ENCODE measurements around the gene COX4I2.
"Not testable (repeated sequence)": the region's sequence is repeated elsewhere in the genome, so short reads cannot be mapped to it uniquely, and the experiment has no call there.

Gene COX4I2

GRCh38 chr20:31637660-31638059, at the start of gene COX4I2:
Gene COX4I2 (plus strand): TSS chr20:31637912. CDS start chr20:31639018, 1,106 bp downstream.
- DNase-seq: no peak
- intact Hi-C loops (cut with DNase I): no loop called here

DNA sequence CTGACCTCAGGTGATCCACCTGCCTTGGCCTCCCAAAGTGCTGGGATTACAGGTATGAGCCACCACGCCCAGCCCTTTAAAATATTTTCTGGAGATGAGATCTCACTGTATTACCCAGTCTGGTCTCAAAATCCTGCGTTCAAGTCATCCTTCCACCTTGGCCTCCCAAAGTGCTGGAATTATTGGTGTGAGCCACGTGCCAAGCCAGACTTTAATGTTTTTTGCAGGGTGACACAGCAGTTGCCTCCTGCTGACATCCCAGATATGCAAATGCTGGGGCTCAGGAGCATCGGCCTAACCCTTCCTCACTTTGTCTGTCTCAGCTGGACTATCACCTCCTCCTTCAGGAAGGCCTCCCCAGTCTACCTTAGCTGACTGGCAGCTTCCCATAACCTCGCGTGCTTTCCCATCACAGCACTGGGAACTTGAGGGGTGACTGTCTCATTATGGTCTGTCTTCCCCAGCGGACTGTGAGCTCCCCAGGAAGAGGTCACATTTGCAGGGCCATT, 46.9 kb upstream of the COX4I2 start:
- intact Hi-C loops (cut with DNase I): no loop called here
- DNase-seq: no peak

DNA sequence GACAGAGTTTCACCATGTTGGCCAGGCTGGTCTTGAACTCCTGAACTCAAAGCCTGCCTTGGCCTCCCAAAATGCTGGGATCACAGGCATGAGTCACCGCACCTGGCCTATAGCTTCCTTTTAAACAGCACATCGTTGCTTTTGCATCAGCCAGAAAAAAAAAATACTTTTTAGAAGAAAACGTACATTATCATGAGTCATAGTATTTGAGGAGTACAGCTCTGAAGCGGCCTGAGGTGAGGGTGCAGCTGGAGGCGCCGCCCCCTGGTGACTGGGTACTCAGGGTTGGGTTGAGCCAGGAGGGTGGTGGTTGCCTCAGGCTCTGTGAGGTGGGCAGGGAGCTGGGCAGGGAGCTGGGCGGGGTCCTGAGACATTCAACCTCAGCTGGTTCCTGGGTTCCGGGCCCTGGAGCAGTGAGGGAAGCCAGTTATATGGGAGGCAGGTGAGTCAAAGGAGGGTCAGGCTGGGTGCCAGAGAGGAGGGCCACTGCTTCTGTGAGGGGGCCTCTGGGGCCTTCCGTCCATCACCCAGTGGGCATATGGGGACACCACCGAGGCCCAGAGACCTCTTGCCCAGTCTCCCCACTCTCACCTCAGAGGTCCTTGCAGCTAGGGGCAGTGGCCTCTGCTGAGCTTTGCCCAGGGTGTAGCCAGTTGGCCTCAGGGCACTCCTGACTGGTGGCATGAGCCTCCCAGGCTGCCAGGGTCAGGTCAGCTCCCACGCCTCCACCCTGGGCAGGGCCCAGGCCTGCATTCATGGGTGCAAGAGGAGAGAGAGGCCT, 44.3 kb upstream of the COX4I2 start:
- DNase-seq: peak in 1 of 10 donors; percentile 76
- intact Hi-C loops (cut with DNase I): no loop called here

GRCh38 chr20:31594002-31594557, 43.6 kb upstream of the COX4I2 start:
- intact Hi-C loops (cut with DNase I): no loop called here

DNA sequence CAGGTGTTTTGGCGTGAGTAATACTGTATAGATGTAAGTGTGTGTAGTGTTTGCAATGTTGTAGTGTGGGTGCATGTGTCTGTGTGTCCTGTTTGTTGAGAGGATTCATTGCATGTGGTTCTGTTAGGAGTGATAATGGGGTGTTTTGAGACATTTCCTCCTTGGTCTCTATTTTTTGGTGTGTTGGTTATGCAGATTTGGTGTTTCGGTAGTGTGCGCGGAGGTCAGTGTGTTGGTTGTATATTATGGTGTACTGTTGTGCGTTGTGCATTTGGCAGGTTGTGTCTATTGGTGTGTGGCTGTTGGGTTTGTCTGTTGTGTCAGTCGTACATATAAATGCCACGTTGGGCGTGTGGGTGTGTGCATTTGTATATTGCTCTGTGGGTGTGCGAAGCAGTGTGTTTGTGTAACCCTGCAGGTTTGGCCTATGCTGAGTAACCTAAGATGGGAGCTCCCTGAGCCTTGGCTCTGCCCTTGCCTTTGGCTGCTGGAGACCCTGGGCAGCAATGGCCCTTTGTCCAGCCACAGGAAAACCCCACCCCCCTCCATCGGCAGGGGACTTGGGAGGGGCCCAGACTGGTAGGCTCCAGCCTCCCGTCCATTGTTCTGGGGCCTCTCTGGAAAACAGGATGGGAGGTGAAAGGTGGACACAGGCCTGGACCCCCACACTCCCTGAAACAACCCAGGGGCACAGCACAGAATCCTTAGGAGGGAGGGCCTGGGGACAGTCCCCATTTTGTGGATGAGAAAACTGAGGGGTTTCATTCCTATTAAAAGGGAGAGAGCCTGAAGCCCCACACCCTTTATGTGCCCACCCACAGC, 42.9 kb upstream of the COX4I2 start:
- intact Hi-C loops (cut with DNase I): no loop called here
- DNase-seq: no peak

More at GRCh38 chr20:31594002-31594557, 43.6 kb upstream of the COX4I2 start:
- DNase-seq: no peak

GRCh38 chr20:31595380-31595653, 42.4 kb upstream of the COX4I2 start:
- intact Hi-C loops (cut with DNase I): no loop called here
- DNase-seq: no peak

DNA sequence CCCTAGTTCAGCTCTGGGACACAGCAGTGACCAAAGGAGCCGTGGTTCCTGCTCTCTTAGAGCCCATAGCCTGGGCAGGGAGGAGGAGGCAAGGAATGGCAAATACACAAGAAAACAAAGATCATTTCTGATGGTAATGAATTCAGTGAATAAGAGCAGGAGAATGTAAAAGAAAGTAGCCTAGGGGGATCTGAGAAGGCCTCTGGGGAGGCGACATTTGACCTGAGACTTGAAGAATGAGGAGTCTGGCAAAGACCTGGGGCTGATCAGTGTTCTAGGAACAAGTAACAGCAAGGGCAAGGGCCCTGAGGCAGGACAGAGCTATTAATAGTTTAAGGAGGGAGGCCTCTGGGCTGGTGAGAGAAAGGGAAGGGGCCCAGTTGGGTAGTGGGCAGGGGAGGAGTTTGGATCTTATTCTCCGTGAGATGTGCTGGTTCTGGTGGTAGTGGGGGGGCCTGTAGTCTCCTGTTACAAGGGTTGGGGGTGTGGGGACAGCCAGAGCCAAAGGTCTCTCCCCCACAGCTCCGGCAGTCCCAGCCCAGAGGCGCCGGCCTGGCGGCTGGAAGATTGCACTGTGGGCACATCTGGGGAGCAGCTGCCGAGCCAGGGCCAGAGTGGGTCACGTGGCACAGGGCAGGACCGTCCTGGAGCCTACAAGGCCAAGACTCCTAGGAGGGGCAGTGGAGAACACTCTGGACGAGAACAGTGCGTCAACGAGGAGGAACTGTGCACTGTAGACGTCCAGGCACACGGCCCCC, 41.9 kb upstream of the COX4I2 start:
- intact Hi-C loops (cut with DNase I): no loop called here
- peak in 2 of 10 donors; percentile 19 to 63 for DNase-seq

GRCh38 chr20:31596412-31596715, 41.3 kb upstream of the COX4I2 start:
- intact Hi-C loops (cut with DNase I); DNase-seq: not testable (repeated sequence)

DNA sequence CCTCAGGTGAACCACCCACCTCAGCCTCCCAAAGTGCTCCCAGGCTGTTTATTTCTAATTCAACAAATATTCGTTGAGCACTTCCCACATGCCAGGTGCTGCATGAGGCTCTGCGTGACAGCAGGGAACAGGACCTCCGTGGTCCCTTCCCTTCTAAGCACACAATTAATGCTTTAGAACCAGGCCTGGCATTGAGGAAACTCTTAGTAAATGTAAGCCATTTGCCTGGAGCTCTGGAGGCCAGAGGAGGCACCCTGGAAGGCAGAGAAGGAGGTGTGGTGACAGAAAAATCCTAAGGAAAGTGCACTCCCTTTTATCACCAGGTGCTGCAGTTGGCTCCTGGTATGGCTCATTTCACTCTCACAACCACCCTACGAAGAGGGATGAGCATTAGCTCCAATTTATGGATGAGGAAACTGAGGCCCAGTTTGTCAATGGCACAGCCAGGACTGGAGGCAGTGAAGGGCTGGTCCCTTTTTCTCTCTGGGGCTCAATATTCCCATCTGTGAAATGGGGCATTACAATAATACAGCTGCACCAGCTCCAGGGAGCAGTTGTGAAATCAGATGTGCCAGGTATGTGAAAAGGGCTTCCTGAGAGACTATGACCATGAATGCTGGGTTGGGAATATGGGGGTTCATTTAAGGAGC, 40.8 kb upstream of the COX4I2 start:
- intact Hi-C loops (cut with DNase I): no loop called here
- DNase-seq: no peak

DNA sequence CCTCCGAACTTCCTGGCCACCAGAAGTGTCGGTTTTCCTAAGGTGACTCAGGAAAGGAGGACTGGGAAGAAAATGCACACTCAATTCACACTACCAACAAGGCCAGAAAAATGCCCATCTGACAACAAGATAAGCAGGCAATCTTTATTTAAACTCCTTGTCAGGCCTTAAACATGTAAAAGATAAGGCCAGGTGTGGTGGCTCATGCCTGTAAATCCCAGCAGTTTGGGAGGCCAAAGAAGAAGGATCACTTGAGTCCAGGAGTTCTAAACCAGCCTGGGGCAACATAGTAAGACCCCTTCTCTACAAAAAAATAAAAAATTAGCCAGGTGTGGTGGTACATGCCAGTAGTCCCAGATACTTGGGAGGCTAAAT, 40.2 kb upstream of the COX4I2 start:
- intact Hi-C loops (cut with DNase I): no loop called here
- DNase-seq: no peak

GRCh38 chr20:31602431-31602778, 35.3 kb upstream of the COX4I2 start:
- DNase-seq: no peak
- intact Hi-C loops (cut with DNase I): no loop called here

DNA sequence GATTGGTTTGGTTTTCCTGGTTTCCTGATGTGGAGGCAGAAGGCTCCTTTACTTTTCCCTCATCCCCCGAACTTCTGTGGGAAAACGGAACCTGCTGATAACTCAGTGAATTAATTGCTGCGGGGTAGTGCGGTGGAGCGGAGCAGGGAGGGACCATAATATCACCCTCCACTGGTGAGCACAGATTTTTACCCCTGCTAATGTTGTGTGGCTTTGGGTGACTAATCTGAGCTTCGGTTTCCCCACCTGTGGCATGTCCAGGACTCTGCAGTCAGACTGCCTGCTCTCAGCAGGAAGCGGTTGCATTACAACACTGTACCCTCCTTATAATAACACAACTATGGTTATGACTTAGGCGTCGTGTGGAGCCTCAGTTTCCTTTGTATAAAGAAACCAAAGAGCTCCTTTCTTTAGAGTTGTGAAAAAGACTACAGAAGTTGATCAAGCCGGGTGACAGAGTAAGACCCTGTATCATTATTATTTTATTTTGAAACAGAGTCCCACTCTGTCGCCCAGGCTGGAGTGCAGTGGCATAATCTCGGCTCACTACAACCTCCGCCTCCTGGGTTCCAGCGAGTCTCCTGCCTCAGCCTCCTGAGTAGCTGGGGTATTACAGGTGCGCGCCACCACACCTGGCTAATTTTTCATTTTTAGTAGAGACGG, 34.8 kb upstream of the COX4I2 start:
- intact Hi-C loops (cut with DNase I): no loop called here

GRCh38 chr20:31603822-31604566, 33.7 kb upstream of the COX4I2 start:
- DNase-seq: peak; percentile 84 to 99 (median 92)
- intact Hi-C loops (cut with DNase I): no loop called here

More for the DNA sequence above, 34.8 kb upstream of the COX4I2 start:
- DNase-seq: peak in 1 of 10 donors; percentile 39

DNA sequence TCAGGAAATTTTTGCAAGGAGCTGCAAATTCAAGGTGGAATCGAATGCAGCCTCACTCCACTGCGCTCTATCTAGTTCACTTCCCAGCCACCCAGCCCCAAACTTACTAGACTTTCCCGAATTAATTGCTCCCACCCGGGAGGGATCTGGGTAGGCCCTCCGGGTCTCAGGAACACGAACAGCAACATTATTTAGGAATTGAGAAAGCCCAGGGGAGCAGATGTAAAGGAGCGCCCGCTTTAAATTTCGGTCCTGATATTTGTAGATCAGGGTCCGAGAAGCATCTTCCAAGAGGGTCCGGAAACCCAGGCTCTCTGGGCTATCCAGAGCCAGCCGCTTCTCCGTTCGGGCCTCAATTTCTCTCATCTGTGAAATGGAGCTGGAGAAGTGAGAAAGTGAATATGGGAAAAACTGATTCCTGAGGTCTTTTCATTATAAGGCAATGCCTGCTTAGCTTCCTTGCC, 33.1 kb upstream of the COX4I2 start:
- intact Hi-C loops (cut with DNase I): no loop called here
- no peak for DNase-seq

DNA sequence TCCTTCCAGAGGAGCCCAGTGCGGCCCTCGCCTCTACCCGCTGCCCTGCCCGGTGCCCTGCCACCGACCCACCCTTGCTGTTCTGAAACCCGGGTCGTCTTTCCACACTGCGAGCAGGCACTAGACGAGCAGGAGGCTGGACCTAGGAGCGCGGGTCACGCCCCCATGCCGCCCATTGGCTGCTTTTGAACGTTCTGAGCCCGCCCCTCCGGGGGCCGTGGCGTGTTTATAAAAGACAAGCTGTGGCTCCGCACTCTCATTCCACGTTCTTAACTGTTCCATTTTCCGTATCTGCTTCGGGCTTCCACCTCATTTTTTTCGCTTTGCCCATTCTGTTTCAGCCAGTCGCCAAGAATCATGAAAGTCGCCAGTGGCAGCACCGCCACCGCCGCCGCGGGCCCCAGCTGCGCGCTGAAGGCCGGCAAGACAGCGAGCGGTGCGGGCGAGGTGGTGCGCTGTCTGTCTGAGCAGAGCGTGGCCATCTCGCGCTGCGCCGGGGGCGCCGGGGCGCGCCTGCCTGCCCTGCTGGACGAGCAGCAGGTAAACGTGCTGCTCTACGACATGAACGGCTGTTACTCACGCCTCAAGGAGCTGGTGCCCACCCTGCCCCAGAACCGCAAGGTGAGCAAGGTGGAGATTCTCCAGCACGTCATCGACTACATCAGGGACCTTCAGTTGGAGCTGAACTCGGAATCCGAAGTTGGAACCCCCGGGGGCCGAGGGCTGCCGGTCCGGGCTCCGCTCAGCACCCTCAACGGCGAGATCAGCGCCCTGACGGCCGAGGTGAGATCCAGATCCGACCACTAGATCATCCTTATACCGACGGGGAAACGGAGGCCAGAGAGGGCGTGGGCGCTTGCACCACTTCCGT, 32.4 kb upstream of the COX4I2 start, which contains the start of gene ID1:
Gene ID1, plus strand, starts transcription at position 259 of the 871 bp plus-strand sequence. Its CDS starts 99 bp downstream, at position 358.
- DNase-seq: peak; percentile 89 to 99 (median 94)
- intact Hi-C loops (cut with DNase I): no loop called here

DNA sequence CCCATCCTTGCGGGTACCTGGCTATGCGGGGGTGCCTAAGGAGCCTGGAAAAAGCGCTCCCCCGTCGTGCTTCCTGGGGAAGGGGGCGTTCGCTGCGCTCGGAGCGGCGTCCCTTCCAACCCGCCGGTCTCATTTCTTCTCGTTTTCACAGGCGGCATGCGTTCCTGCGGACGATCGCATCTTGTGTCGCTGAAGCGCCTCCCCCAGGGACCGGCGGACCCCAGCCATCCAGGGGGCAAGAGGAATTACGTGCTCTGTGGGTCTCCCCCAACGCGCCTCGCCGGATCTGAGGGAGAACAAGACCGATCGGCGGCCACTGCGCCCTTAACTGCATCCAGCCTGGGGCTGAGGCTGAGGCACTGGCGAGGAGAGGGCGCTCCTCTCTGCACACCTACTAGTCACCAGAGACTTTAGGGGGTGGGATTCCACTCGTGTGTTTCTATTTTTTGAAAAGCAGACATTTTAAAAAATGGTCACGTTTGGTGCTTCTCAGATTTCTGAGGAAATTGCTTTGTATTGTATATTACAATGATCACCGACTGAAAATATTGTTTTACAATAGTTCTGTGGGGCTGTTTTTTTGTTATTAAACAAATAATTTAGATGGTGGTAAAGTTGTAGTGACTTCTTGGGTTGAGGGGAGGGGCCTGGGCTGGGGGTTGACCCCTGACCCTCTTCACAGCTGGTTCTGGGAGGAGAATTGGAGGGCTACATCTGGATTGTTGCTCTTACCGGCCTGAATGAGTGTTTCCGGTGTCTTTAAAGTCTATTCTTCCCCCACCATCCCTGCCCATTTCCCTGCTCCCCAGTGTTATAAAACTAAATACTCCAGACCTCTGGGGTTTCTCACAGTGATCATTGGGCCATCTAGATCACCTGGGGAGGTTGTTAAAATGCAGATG, 31.6 kb upstream of the COX4I2 start:
- peak in 5 of 10 donors; percentile 17 to 88 (median 72) for DNase-seq
- intact Hi-C loops (cut with DNase I): no loop called here

All from posterior cingulate gyrus (tissue), 11 donors.